ENCODE results near the gene CADPS2.

The CADPS2 gene

GRCh38 chr7:122311734-122312450 lies 574.4 kb downstream of the CADPS2 start:
- no peak for DNase-seq (ENCODE audit: low read depth, low spot score)

GRCh38 chr7:122311050-122311700 lies 575.1 kb downstream of the CADPS2 start:
- DNase-seq (ENCODE audit: low read depth, low spot score), result no peak

GRCh38 chr7:122310119-122311021 lies 575.9 kb downstream of the CADPS2 start:
- no peak for DNase-seq (ENCODE audit: low read depth, low spot score)

- no peak for DNase-seq (ENCODE audit: low read depth, low spot score)
These were observed 576.8 kb downstream of the CADPS2 start for GRCh38 chr7:122309421-122309820.

- DNase-seq (ENCODE audit: low read depth, low spot score), result no peak
These were observed 579.0 kb downstream of the CADPS2 start for GRCh38 chr7:122307228-122307621.

- no peak for DNase-seq (ENCODE audit: low read depth, low spot score)
These were observed 579.7 kb downstream of the CADPS2 start for GRCh38 chr7:122306320-122307227.

GRCh38 chr7:122305475-122306319 lies 580.6 kb downstream of the CADPS2 start:
- no peak for DNase-seq (ENCODE audit: low read depth, low spot score)

- no peak for DNase-seq (ENCODE audit: low read depth, low spot score)
These were observed 581.3 kb downstream of the CADPS2 start for GRCh38 chr7:122304996-122305421.

- DNase-seq (ENCODE audit: low read depth, low spot score), result no peak
These were observed 581.8 kb downstream of the CADPS2 start, which contains the start of gene FEZF1 for GRCh38 chr7:122304319-122304975. FEZF1 (minus strand) TSS chr7:122304750; CDS start chr7:122304437, 313 bp downstream.

GRCh38 chr7:122303531-122304318 lies 582.5 kb downstream of the CADPS2 start:
- no peak for DNase-seq (ENCODE audit: low read depth, low spot score)

- DNase-seq (ENCODE audit: low read depth, low spot score), result no peak
These were observed 583.3 kb downstream of the CADPS2 start for GRCh38 chr7:122302761-122303530.

- no peak for DNase-seq (ENCODE audit: low read depth, low spot score)
These were observed 584.2 kb downstream of the CADPS2 start for GRCh38 chr7:122301858-122302760.

- no peak for DNase-seq (ENCODE audit: low read depth, low spot score)
These were observed 585.1 kb downstream of the CADPS2 start for GRCh38 chr7:122300956-122301833.

- DNase-seq (ENCODE audit: low read depth, low spot score), result no peak
These were observed 585.9 kb downstream of the CADPS2 start for GRCh38 chr7:122300211-122300932.

- DNase-seq (ENCODE audit: low read depth, low spot score), result no peak
These were observed 586.5 kb downstream of the CADPS2 start for GRCh38 chr7:122299624-122300210.
